GM23248 (cell line): ENCODE results near the gene SERPINB1. TPM values are rescaled to one million over a fixed set of nuclear protein-coding genes. Genes with fewer than 3 reads are reported as not detected.
A peak's percentile ranks its signal among the peaks of the same experiment; 100 is the strongest.

Experiments used
- DNase-seq: peaks from one replicate; pipeline ENCODE4 v3.0.0-alpha.2; 2015
- H2AFZ ChIP-seq: fragments of 200-600 bp; sonication (generic); 2 replicates; pipeline ENCODE4 v1.6.1; 2016; ENCODE audit warnings: antibody characterized with exemption
- H3F3A ChIP-seq: fragments of 200-600 bp; sonication (generic); 2 replicates; pipeline ENCODE4 v1.6.1; 2016; ENCODE audit warnings: mild to moderate bottlenecking, antibody characterized with exemption, mixed run types; ENCODE audit not compliant: insufficient read depth
- H3K27ac ChIP-seq: fragments of 200-600 bp; sonication (generic); 2 replicates; pipeline ENCODE4 v1.5.1; 2016; ENCODE audit warnings: mild to moderate bottlenecking
- H3K27me3 ChIP-seq: fragments of 200-600 bp; sonication (generic); replicated peaks from 2 replicates; pipeline ENCODE4 v1.6.1; 2016; ENCODE audit warnings: mild to moderate bottlenecking; ENCODE audit not compliant: insufficient read depth
- H3K36me3 ChIP-seq: fragments of 200-600 bp; sonication (generic); 2 replicates; pipeline ENCODE4 v1.6.1; 2016; ENCODE audit warnings: low read depth, mild to moderate bottlenecking
- H3K4me1 ChIP-seq: fragments of 200-600 bp; sonication (generic); 2 replicates; pipeline ENCODE4 v1.6.1; 2016; ENCODE audit warnings: mild to moderate bottlenecking; ENCODE audit not compliant: insufficient read depth
- H3K4me2 ChIP-seq: fragments of 200-600 bp; sonication (generic); one replicate; pipeline ENCODE4 v1.6.1; 2016; ENCODE audit warnings: mild to moderate bottlenecking; ENCODE audit not compliant: unreplicated experiment
- H3K4me3 ChIP-seq: fragments of 200-600 bp; sonication (generic); 2 replicates; pipeline ENCODE4 v1.5.1; 2016; ENCODE audit warnings: mild to moderate bottlenecking
- H3K79me2 ChIP-seq: fragments of 200-600 bp; sonication (generic); 2 replicates; pipeline ENCODE4 v1.6.1; 2016; ENCODE audit warnings: mild to moderate bottlenecking; ENCODE audit not compliant: insufficient read depth
- H3K9ac ChIP-seq: fragments of 200-600 bp; sonication (generic); 2 replicates; pipeline ENCODE4 v1.6.1; 2016; ENCODE audit warnings: mild to moderate bottlenecking
- H3K9me2 ChIP-seq: fragments of 200-600 bp; sonication (generic); 2 replicates; pipeline ENCODE4 v1.6.1; 2016; ENCODE audit warnings: mixed run types, mild to moderate bottlenecking, moderate library complexity; ENCODE audit not compliant: insufficient read depth
- H3K9me3 ChIP-seq: fragments of 200-600 bp; sonication (generic); one replicate; pipeline ENCODE4 v1.6.1; 2017; ENCODE audit warnings: low read depth
- H4K20me1 ChIP-seq: fragments of 200-600 bp; sonication (generic); 2 replicates; pipeline ENCODE4 v1.6.0; 2016; ENCODE audit not compliant: insufficient read depth
- EZH2 ChIP-seq: fragments of 200-600 bp; sonication (generic); IDR thresholded peaks from 2 replicates; pipeline ENCODE4 v1.6.1; 2018; ENCODE audit warnings: antibody characterized with exemption, mild to moderate bottlenecking; ENCODE audit not compliant: insufficient read depth, poor library complexity, severe bottlenecking
- EZH2phosphoT487 ChIP-seq: fragments of 200-600 bp; sonication (generic); IDR thresholded peaks from 2 replicates; pipeline ENCODE4 v1.6.1; 2018; ENCODE audit warnings: antibody characterized with exemption, moderate library complexity, mild to moderate bottlenecking, low read depth; ENCODE audit not compliant: insufficient read depth
- WGBS, 2 experiments: methylation state at CpG; one replicate each; pipeline ENCODE4 v1.1.6; 2015 to 2017; ENCODE audit warnings: low lambda C conversion rate in 2 of 2, low coverage in 1 of 2; ENCODE audit errors: missing lambda C conversion rate in 2 of 2; 5-methylcytosine and 5-hydroxymethylcytosine counted together
- in situ Hi-C: fragments of 300-500 bp; cut with MboI; formaldehyde crosslinking; loops from 2 replicates; pipeline ENCODE4 v1.15.0; 2020
- polyA plus RNA-seq: library from polyadenylated mRNA; unstranded; fragments of >200 nt; fragmentation: Nextera tagmentation; extraction: Ambion mirVana; gene quantifications from 2 replicates; pipeline ENCODE4 v1.2.1, GENCODE V29; 2016
- total RNA-seq: library from RNA; depleted of rRNA; stranded (reverse); fragments of >200 nt; shearing (Covaris generic); gene quantifications from 2 replicates; pipeline ENCODE4 v1.2.3, GENCODE V29; 2014

The SERPINB1 gene
- total and polyA plus RNA-seq, 2 experiments from 2014 or later = 28.3 to 32.8 TPM

- no peak overlapping the region for H2AFZ ChIP-seq
- H3K36me3 ChIP-seq = no peaks in the 10 kb centered on the region
- peaks cover 4% of the 10 kb centered on the region; the same call in 1 of the 2 replicates for H3K9me2 ChIP-seq
- no peaks in the 10 kb centered on the region for H3K27me3 ChIP-seq
- 80 to 85% methylated on average over 7 of the region's 7 CpGs for WGBS, 2 experiments
- no peak overlapping the region for H3K27ac ChIP-seq
- no peak overlapping the region for H3K4me3 ChIP-seq
- H3K4me2 ChIP-seq = no peak overlapping the region
- H3K9ac ChIP-seq = no peak overlapping the region
- TF ChIP-seq EZH2phosphoT487 = no peak
- no peaks in the 10 kb centered on the region for H4K20me1 ChIP-seq
- no peaks in the 10 kb centered on the region for H3K79me2 ChIP-seq
- peaks cover 16% of the 10 kb centered on the region for H3K4me1 ChIP-seq
- in situ Hi-C loops = no loop called here
- H3K9me3 ChIP-seq = no peaks in the 10 kb centered on the region
- no peak for DNase-seq
- H3F3A ChIP-seq = peaks cover 17% of the 10 kb centered on the region
Measured at GRCh38 chr6:2819978-2820377, 21.7 kb downstream of the SERPINB1 start.

- in situ Hi-C loops = no loop called here
- Histone ChIP-seq H3K9me2 (peaks cover 4% of the 10 kb centered on the region; the same call in 1 of the 2 replicates), H3K9me3 (no peaks in the 10 kb centered on the region), H3K4me2 (peak overlapping the region; percentile 16), H3K4me3 (no peak overlapping the region), H2AFZ (peak overlapping the region; percentile 46; the same call in 1 of the 2 replicates), H4K20me1 (no peaks in the 10 kb centered on the region), H3K27me3 (no peaks in the 10 kb centered on the region), H3K4me1 (peaks cover 16% of the 10 kb centered on the region), H3K9ac (0 out of 2 replicates have a peak overlapping the region, but pooled peaks have one; percentile 52), H3F3A (peaks cover 17% of the 10 kb centered on the region), H3K27ac (peak overlapping the region; percentile 67), H3K36me3 (no peaks in the 10 kb centered on the region), H3K79me2 (no peaks in the 10 kb centered on the region)
- 84 to 86% methylated on average over 5 of the region's 5 CpGs for WGBS, 2 experiments
- no peak for DNase-seq
- TF ChIP-seq EZH2phosphoT487 (no peak), EZH2 (no peak)
Measured at GRCh38 chr6:2819115-2819514, 22.5 kb downstream of the SERPINB1 start.

GRCh38 chr6:2818593-2818992 lies 23.1 kb downstream of the SERPINB1 start:
- peak overlapping the region; percentile 52 for H3K9ac ChIP-seq
- peak; percentile 69 for DNase-seq
- no peaks in the 10 kb centered on the region for H3K9me3 ChIP-seq
- H3K4me2 ChIP-seq = peak overlapping the region; percentile 16
- peaks cover 4% of the 10 kb centered on the region; the same call in 1 of the 2 replicates for H3K9me2 ChIP-seq
- 24% methylated on average over 3 of the region's 3 CpGs for WGBS, 2 experiments
- H4K20me1 ChIP-seq = no peaks in the 10 kb centered on the region
- H3K4me3 ChIP-seq = 0 out of 2 replicates have a peak overlapping the region, but pooled peaks have one; percentile 16
- in situ Hi-C loops = no loop called here
- no peaks in the 10 kb centered on the region for H3K27me3 ChIP-seq
- no peaks in the 10 kb centered on the region for H3K36me3 ChIP-seq
- no peak for TF ChIP-seq EZH2phosphoT487
- no peak for TF ChIP-seq EZH2
- peaks cover 17% of the 10 kb centered on the region for H3F3A ChIP-seq
- peak overlapping the region; percentile 67 for H3K27ac ChIP-seq
- H3K4me1 ChIP-seq = peaks cover 16% of the 10 kb centered on the region
- no peaks in the 10 kb centered on the region for H3K79me2 ChIP-seq
- peak overlapping the region; percentile 46 for H2AFZ ChIP-seq

- Histone ChIP-seq H3K27me3 (no peaks in the 10 kb centered on the region), H3K79me2 (no peaks in the 10 kb centered on the region), H4K20me1 (no peaks in the 10 kb centered on the region), H3K4me2 (peak overlapping the region; percentile 16), H3K27ac (peak overlapping the region; percentile 67), H3K9me2 (peaks cover 4% of the 10 kb centered on the region; the same call in 1 of the 2 replicates), H2AFZ (peak overlapping the region; percentile 46), H3K4me3 (0 out of 2 replicates have a peak overlapping the region, but pooled peaks have one; percentile 16), H3F3A (peaks cover 17% of the 10 kb centered on the region), H3K9ac (peak overlapping the region; percentile 52), H3K4me1 (peaks cover 16% of the 10 kb centered on the region), H3K9me3 (no peaks in the 10 kb centered on the region), H3K36me3 (no peaks in the 10 kb centered on the region)
- no peak for TF ChIP-seq EZH2phosphoT487
- TF ChIP-seq EZH2 = no peak
- WGBS, 2 experiments = 59 to 68% methylated on average over 4 of the region's 4 CpGs
- in situ Hi-C loops = no loop called here
- DNase-seq = peak; percentile 59
Measured at GRCh38 chr6:2817903-2818443, 23.7 kb downstream of the SERPINB1 start.

- no peak for TF ChIP-seq EZH2
- no peak for TF ChIP-seq EZH2phosphoT487
- Histone ChIP-seq H3K4me2 (no peak overlapping the region), H4K20me1 (no peaks in the 10 kb centered on the region), H3K4me3 (no peak overlapping the region), H3K9ac (no peak overlapping the region), H2AFZ (no peak overlapping the region), H3F3A (peaks cover 17% of the 10 kb centered on the region), H3K27me3 (no peaks in the 10 kb centered on the region), H3K27ac (no peak overlapping the region), H3K79me2 (no peaks in the 10 kb centered on the region), H3K36me3 (no peaks in the 10 kb centered on the region), H3K9me2 (peaks cover 4% of the 10 kb centered on the region; the same call in 1 of the 2 replicates), H3K4me1 (peaks cover 16% of the 10 kb centered on the region), H3K9me3 (no peaks in the 10 kb centered on the region)
- DNase-seq = peak; percentile 9
- in situ Hi-C loops = no loop called here
Measured at GRCh38 chr6:2816158-2816557, 25.5 kb downstream of the SERPINB1 start.
